Measurements from ENCODE around the gene LPO. TPM values are rescaled to one million over a fixed set of nuclear protein-coding genes. Genes with fewer than 3 reads are reported as not detected.

LPO gene
- polyA plus RNA-seq, 3 donors = 0.04 to 0.13 (median 0.09) TPM

DNA sequence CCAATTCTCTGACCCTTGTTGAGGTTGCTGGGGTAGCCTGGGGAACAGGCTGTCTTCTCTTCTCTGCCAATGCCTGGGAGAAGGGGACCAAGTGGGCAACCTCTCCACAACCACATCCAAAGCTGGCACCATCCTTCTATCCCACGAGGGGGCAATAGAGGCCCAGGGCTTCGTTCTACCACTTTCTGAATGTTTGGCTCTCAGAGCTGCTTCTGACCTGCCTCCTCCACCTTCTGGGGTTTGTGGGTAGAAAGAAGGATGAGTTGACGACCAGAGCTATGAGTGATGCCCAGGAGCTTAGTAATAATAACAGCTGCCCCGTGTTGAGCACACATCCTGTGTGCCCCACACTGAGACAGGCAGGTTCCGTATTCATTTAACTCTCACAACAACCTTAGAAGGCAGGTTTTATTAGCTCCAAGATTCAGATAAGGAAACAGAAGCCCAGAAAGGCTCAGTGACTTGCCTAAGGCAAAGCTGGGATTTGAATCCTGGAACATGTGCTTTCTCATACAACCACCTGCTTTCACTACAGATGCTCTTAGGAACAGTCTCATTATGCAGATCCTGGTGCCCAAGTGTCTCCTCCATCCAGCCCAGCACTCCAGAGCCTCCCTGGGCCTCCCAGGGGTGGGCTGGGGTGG is 79.2 kb downstream of the LPO start:
- no peak for DNase-seq

DNA sequence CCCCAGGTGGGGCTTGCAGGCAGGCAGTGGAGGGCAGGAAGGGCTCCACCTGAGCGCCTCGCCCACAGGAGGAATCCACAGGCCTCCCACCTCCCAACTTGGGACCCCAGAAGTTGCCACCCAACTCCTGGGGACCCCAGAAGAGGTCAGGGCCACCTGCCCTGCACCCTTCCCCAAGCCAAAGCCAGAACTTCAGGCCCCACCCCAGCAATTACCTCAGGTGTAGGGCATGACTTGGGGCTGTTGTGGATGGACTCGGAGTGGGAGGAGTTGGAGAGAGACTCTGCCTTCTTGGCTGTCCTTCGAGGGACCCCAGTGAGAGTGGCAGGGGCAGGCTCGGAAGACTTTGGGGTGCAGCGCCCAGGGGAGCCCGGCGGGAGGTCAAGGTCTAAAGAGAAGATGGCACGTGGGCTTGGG is 79.7 kb downstream of the LPO start:
- DNase-seq = no peak

Other genes starting within 250 kb of the LPO start
- 100 to 1,000 TPM; 331 to 382 (median 358) TPM for gene SRSF1, start 231.3 kb upstream of the LPO start, polyA plus RNA-seq (ENCODE audit: insufficient read length in 3 of 3)
- 10 to 100 TPM; 75.6 to 84.9 (median 77.8) TPM for gene DYNLL2, start 155.2 kb upstream of the LPO start, polyA plus RNA-seq (ENCODE audit: insufficient read length in 3 of 3)
- gene OR4D1, start 90.2 kb upstream of the LPO start, polyA plus RNA-seq (ENCODE audit: insufficient read length in 3 of 3) = under 1 TPM; 0.03 to 0.04 (median 0.04) TPM
- not detected for gene OR4D2, start 71.6 kb upstream of the LPO start, polyA plus RNA-seq (ENCODE audit: insufficient read length in 3 of 3)
- 1 to 10 TPM in 1 of 3 donors, under 1 TPM in 2; 0.75 to 1.3 (median 0.83) TPM for gene EPX, start 45.9 kb upstream of the LPO start, polyA plus RNA-seq (ENCODE audit: insufficient read length in 3 of 3)
- 10 to 100 TPM; 37.0 to 63.1 (median 55.2) TPM for gene MKS1, start 19.3 kb upstream of the LPO start, polyA plus RNA-seq (ENCODE audit: insufficient read length in 3 of 3)
- 1 to 10 TPM; 2.7 to 6.9 (median 6.6) TPM for gene MPO, start 42.4 kb downstream of the LPO start, polyA plus RNA-seq (ENCODE audit: insufficient read length in 3 of 3)
- gene TSPOAP1, start 90.2 kb downstream of the LPO start, polyA plus RNA-seq (ENCODE audit: insufficient read length in 3 of 3) = 10 to 100 TPM; 44.2 to 77.0 (median 70.8) TPM
- gene SUPT4H1, start 113.6 kb downstream of the LPO start, polyA plus RNA-seq (ENCODE audit: insufficient read length in 3 of 3) = 100 to 1,000 TPM; 120 to 137 (median 126) TPM
- 10 to 100 TPM; 10.7 to 16.9 (median 15.0) TPM for gene RNF43, start 178.9 kb downstream of the LPO start, polyA plus RNA-seq (ENCODE audit: insufficient read length in 3 of 3)
- gene HSF5, start 249.8 kb downstream of the LPO start, polyA plus RNA-seq (ENCODE audit: insufficient read length in 3 of 3) = under 1 TPM; 0.19 to 0.36 (median 0.27) TPM